HL-60 (cell line): Measurements from ENCODE around the gene RPAP2.

Source experiments
- GABPA ChIP-seq: IDR thresholded peaks from 2 replicates; pipeline ENCODE4 v1.6.1; 2012; ENCODE audit warnings: low read depth
- POLR2AphosphoS5 ChIP-seq: IDR thresholded peaks from 2 replicates; pipeline ENCODE4 v1.6.1; 2012; ENCODE audit warnings: low read depth
- SPI1 ChIP-seq: IDR thresholded peaks from 2 replicates; pipeline ENCODE4 v1.6.1; 2012; ENCODE audit warnings: low read depth, mild to moderate bottlenecking, borderline replicate concordance
- TF ChIP-seq, protein P1 (sequence below): IDR thresholded peaks from one replicate; pipeline ENCODE4 v1.5.1; 2011; ENCODE audit warnings: low read length, control low read depth, inconsistent platforms; ENCODE audit not compliant: insufficient read depth
- TF ChIP-seq, protein P2 (sequence below): IDR thresholded peaks from 2 replicates; pipeline ENCODE4 v1.6.1; 2012; ENCODE audit warnings: low read depth; ENCODE audit not compliant: insufficient replicate concordance

DNA sequence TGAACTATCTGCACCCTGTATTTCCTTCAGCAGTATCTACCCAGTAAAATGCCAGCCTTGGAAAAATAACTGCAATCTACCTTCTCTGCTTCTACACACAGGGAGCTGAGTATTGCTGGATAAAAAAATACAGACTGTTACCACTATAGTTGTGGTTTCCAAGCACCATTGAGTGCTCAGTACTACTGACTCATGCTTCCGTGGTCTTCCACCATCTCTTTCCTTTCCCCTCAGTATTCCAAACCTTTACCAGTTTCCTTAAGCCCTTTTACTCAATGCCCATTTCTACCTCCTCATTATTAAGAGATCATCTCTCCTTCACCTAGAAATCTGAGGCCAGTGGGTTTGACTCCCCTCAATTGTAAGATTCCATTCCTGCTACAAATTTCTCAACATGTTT lies 23.9 kb upstream of the RPAP2 start:
- TF ChIP-seq, protein P1, sequence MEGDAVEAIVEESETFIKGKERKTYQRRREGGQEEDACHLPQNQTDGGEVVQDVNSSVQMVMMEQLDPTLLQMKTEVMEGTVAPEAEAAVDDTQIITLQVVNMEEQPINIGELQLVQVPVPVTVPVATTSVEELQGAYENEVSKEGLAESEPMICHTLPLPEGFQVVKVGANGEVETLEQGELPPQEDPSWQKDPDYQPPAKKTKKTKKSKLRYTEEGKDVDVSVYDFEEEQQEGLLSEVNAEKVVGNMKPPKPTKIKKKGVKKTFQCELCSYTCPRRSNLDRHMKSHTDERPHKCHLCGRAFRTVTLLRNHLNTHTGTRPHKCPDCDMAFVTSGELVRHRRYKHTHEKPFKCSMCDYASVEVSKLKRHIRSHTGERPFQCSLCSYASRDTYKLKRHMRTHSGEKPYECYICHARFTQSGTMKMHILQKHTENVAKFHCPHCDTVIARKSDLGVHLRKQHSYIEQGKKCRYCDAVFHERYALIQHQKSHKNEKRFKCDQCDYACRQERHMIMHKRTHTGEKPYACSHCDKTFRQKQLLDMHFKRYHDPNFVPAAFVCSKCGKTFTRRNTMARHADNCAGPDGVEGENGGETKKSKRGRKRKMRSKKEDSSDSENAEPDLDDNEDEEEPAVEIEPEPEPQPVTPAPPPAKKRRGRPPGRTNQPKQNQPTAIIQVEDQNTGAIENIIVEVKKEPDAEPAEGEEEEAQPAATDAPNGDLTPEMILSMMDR, result no peak
- TF ChIP-seq, protein P2, sequence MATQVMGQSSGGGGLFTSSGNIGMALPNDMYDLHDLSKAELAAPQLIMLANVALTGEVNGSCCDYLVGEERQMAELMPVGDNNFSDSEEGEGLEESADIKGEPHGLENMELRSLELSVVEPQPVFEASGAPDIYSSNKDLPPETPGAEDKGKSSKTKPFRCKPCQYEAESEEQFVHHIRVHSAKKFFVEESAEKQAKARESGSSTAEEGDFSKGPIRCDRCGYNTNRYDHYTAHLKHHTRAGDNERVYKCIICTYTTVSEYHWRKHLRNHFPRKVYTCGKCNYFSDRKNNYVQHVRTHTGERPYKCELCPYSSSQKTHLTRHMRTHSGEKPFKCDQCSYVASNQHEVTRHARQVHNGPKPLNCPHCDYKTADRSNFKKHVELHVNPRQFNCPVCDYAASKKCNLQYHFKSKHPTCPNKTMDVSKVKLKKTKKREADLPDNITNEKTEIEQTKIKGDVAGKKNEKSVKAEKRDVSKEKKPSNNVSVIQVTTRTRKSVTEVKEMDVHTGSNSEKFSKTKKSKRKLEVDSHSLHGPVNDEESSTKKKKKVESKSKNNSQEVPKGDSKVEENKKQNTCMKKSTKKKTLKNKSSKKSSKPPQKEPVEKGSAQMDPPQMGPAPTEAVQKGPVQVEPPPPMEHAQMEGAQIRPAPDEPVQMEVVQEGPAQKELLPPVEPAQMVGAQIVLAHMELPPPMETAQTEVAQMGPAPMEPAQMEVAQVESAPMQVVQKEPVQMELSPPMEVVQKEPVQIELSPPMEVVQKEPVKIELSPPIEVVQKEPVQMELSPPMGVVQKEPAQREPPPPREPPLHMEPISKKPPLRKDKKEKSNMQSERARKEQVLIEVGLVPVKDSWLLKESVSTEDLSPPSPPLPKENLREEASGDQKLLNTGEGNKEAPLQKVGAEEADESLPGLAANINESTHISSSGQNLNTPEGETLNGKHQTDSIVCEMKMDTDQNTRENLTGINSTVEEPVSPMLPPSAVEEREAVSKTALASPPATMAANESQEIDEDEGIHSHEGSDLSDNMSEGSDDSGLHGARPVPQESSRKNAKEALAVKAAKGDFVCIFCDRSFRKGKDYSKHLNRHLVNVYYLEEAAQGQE, result no peak
- TF ChIP-seq POLR2AphosphoS5, result no peak
- TF ChIP-seq GABPA, result no peak
- no peak for TF ChIP-seq SPI1
